Measurements from ENCODE around the gene CGB1. TPM values are rescaled to one million over a fixed set of nuclear protein-coding genes. Genes with fewer than 3 reads are reported as not detected.

The CGB1 gene
- total RNA-seq, 2 experiments from 2014 or later, result not detected

- Mint-ChIP-seq H3K27ac (no peak overlapping the region), H3K4me3 (no peak overlapping the region), H3K9me3 (no peaks in the 10 kb centered on the region), H3K4me1 (peaks cover 9% of the 10 kb centered on the region), H3K36me3 (ENCODE audit: low read depth) (peaks cover 50% of the 10 kb centered on the region), H3K27me3 (no peaks in the 10 kb centered on the region)
- POLR2A ChIA-PET, result interaction anchor here (0.8 kb wide), 1 partner anchor 9 kb away, joined by 4 read pairs; no protein-coding TSS in a partner anchor
- no peak for DNase-seq
- CTCF ChIA-PET, result interaction anchor here (1.6 kb wide), 1 partner anchor 12 kb away, joined by 5 read pairs; no protein-coding TSS in a partner anchor
Measured at GRCh38 chr19:48985711-48986110, 51.0 kb downstream of the CGB1 start.

Other genes starting within 250 kb of the CGB1 start
- 10 to 100 TPM; 39.8 TPM for gene BCAT2, start 225.9 kb downstream of the CGB1 start, total RNA-seq
- under 1 TPM; 0.50 to 0.63 TPM for gene HSD17B14, start 200.4 kb downstream of the CGB1 start, total RNA-seq
- gene PLEKHA4, start 168.3 kb downstream of the CGB1 start, total RNA-seq, result 1 to 10 TPM; 4.5 to 5.5 TPM
- gene PPP1R15A, start 164.5 kb downstream of the CGB1 start, total RNA-seq, result 10 to 100 TPM; 77.2 to 81.4 TPM
- gene TULP2, start 138.2 kb downstream of the CGB1 start, total RNA-seq, result under 1 TPM in 1 of 2 experiments, not detected in 1; 0.13 TPM
- gene NUCB1, start 136.6 kb downstream of the CGB1 start, total RNA-seq, result 100 to 1,000 TPM; 287 to 300 TPM
- gene DHDH, start 103.2 kb downstream of the CGB1 start, total RNA-seq, result 1 to 10 TPM; 1.6 to 2.9 TPM
- gene BAX, start 82.0 kb downstream of the CGB1 start, total RNA-seq, result 100 to 1,000 TPM; 255 to 258 TPM
- 1,000 to 10,000 TPM; 1,110 to 1,123 TPM for gene FTL, start 71.6 kb downstream of the CGB1 start, total RNA-seq
- 10 to 100 TPM; 55.1 to 56.3 TPM for gene GYS1, start 43.6 kb downstream of the CGB1 start, total RNA-seq
- 10 to 100 TPM; 74.7 to 80.1 TPM for gene RUVBL2, start 43.0 kb downstream of the CGB1 start, total RNA-seq
- gene LHB, start 19.8 kb downstream of the CGB1 start, total RNA-seq, result under 1 TPM; 0.63 to 0.88 TPM
- not detected for gene CGB3, start 12.6 kb downstream of the CGB1 start, total RNA-seq
- gene CGB2, start 5.0 kb downstream of the CGB1 start, total RNA-seq, result not detected
- gene CGB5, start 7.0 kb upstream of the CGB1 start, total RNA-seq, result not detected
- gene CGB8, start 12.2 kb upstream of the CGB1 start, total RNA-seq, result not detected
- not detected for gene CGB7, start 20.9 kb upstream of the CGB1 start, total RNA-seq
- gene NTF4, start 27.9 kb upstream of the CGB1 start, total RNA-seq, result not detected
- not detected for gene KCNA7, start 35.8 kb upstream of the CGB1 start, total RNA-seq
- 100 to 1,000 TPM; 179 to 188 TPM for gene SNRNP70, start 48.6 kb upstream of the CGB1 start, total RNA-seq
- gene LIN7B, start 77.5 kb upstream of the CGB1 start, total RNA-seq, result 1 to 10 TPM; 4.3 to 4.7 TPM
- gene C19orf73, start 82.2 kb upstream of the CGB1 start, total RNA-seq, result 1 to 10 TPM; 1.0 TPM
- 1 to 10 TPM; 2.6 TPM for gene PPFIA3, start 82.6 kb upstream of the CGB1 start, total RNA-seq
- gene HRC, start 118.5 kb upstream of the CGB1 start, total RNA-seq, result not detected
- gene TRPM4, start 120.9 kb upstream of the CGB1 start, total RNA-seq, result under 1 TPM in 1 of 2 experiments, not detected in 1; 0.58 TPM

Measured in activated CD4-positive, alpha-beta memory T cell treated with anti-CD3 and anti-CD28 coated beads, Interleukin-2, amount 10 ng/mL, durations not matched to agents 7 days and 5 days (primary cell).